Tongue (tissue), 2 donors: Measurements from ENCODE around the gene CHI3L2. TPM values are rescaled to one million over a fixed set of nuclear protein-coding genes. Genes with fewer than 3 reads are reported as not detected.

Source experiments
- DNase-seq: peaks from one replicate; pipeline ENCODE4 v3.0.0-alpha.2; 2015
- total RNA-seq: library from RNA; depleted of rRNA; stranded (reverse); fragments of >200 nt; gene quantifications from one replicate; pipeline ENCODE4 v1.2.3, GENCODE V29; 2014

Gene CHI3L2, protein sequence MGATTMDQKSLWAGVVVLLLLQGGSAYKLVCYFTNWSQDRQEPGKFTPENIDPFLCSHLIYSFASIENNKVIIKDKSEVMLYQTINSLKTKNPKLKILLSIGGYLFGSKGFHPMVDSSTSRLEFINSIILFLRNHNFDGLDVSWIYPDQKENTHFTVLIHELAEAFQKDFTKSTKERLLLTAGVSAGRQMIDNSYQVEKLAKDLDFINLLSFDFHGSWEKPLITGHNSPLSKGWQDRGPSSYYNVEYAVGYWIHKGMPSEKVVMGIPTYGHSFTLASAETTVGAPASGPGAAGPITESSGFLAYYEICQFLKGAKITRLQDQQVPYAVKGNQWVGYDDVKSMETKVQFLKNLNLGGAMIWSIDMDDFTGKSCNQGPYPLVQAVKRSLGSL
- 5.0 TPM for total RNA-seq

DNA sequence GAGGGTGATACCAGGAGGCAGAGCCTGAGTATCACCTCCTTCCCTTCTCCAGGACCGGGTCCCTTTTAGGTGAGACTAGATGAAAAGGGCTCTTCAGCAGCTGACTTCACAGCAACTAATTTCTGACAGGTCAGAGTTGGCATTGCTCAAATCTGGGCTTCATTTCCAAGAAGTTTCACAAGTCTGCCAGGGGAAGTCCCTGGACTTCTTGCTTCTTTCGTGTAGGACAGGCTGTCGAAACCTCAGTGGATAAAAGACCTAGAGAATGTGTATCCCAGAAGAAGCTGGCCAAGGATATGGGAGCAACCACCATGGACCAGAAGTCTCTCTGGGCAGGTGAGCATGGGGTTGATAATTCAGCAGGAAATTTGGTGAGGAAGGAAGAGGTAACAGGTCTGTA is at the start of gene CHI3L2:
Gene CHI3L2 (plus strand): TSS at position 280 of the 400 bp plus-strand sequence. CDS start 17 bp downstream, at position 297.
- DNase-seq: no peak

DNA sequence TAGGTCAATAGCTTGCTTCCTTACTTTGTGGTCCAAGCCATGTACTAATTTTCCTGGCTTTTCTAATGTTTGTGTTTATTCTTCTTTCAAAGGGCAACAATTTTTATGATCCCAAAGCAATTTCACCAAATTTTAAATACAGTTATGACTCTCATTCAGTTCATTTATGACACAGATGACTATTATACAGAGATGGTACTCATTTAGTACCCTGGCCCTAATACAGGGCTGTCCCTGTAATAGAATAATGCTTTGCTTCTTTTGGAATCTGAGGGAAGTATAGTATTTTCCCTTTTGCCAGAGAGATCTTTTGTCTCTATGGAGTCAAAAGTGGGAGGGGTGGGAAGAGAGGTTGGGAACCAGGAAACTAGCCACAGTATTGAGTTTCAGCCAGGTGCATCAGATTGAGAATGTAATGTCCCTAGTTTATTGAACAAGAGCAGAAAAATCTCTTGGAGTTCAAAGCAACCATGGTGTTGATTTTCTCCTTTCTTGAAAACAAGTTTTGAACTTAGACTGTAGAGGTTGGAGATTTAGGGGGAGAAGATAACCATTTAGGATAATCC is 47.5 kb upstream of the CHI3L2 start:
- DNase-seq: no peak

DNA sequence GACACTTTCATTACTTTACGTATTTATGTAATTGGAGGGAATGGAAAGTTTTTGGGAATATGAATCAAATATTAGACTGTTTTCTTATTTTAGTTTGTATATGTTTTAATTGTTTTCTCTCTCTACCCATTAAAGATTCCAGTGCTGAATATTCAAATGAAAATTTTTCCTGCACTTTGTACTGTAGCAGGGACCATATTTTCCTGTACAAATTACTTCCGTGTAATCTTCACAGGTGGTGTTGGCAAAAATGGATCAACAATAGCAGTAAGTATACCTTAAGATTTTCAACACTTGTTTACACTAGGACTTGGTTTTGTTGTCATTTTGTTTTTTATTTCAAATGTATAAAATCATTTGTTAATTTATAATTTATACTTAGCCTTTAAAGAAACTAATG is 45.5 kb upstream of the CHI3L2 start:
- no peak for DNase-seq

DNA sequence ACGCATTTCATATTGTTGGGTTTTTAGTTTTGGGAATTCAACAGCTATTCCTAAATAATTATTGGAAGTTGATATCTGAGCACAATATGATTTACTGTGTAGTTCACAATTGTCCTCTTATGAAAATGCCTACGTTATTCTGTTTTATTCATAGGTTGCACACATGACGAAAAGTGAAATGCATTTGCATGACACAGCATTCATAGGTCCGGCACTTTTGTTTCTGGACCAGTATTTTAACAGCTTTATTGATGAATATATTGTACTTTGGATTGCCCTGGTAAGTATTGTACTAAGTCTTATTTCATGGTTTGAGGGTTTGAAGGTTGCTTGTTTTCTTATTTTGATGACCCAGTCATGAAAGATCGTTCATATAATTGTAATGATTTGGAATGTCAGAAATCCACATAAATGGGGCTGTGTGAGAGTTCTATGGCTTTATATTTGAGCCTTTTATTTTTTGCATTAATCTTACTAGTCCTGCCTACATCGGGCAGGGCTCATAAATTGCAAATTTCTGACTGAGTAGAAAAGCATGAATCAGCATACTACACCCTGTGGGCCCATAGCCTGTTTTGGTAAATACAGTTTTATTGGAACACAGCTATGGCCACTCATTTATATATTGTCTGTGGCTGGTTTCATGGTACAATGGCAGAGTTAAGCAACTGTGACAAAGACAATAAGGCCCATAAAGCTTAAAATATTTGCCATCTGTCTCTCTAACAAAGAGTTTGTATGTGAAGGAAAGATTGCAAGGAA is 44.0 kb upstream of the CHI3L2 start:
- no peak for DNase-seq

DNA sequence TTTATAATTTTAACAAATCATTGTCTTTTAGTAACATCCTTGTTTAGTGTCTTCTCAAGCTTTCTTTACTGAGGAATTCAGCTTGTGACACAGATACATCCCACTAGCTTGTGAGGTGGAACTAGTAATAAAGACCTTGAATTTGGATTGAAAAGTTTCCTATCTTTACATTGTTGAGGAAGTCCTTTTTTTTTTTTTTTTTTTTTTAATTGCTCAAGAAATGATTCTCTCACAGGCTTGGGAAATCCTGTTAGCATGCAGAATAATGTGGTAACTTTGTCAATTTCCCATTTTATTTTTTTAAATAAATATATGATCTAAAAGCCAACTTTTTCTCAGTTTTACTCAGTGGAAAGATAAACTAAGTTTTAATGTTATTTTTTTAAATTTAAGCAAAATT is 42.9 kb upstream of the CHI3L2 start:
- no peak for DNase-seq

DNA sequence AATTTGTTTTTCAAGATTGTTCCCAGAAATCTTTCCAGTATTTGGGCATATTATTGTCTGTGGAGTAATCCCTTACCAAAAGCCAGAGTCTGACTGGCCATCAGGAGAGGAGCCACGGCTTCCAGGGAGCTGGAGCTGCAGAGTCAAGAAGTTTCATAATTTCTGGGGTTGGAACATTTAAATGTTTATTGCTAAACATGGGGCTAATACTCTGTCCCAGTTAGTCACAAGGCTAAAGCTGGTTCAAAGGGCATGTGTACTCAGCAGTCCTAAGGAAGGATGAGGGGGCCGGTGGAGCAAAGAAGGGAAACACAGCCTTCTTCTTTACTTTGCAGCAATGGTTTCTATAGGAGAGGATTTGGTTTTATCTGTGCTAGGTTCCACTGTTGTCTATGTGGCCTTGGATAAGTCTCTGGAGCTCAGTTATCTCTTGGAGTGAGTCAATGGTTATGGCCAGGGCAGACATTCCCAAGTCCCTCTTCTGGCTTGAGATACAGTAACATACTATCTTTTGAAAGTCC is 36.5 kb upstream of the CHI3L2 start:
- DNase-seq: no peak

DNA sequence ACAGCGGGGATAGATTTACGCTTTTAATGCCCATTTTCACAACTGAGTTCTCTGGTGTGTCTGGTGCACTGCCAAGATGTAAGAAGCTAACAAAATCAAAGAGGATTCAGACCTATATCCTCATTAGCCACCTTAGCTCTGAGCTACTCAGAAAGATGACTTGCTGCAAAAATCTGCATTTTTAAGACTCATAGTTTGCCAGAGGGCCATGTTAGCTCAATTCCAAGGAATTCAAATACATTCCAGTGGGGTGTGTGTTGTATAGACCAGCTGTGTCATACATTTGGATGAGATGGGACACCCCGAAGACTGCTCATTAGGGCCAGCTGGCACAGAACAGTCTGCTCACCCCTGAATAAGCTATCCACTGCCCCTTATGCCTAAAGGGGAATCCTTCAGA is 36.0 kb upstream of the CHI3L2 start:
- DNase-seq: no peak

DNA sequence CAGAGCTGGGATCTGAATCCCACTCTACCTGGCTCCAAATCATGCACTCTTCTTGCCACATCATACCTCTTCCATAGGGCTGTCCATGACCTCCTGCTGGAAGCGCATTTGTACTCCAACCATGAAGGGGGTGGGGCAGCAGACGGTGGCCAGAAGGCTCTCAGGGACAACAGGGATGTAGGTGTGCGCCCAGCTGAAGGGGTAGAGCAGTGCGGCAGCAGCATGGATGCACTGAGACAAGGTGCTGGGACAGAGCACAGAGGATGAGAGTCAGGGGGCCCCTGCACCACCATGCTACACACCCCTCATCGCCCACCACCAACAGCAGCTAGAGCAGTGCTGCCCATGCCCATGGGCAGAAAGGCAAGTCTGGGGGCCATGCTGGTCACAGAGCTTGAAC is 35.4 kb upstream of the CHI3L2 start:
- no peak for DNase-seq

DNA sequence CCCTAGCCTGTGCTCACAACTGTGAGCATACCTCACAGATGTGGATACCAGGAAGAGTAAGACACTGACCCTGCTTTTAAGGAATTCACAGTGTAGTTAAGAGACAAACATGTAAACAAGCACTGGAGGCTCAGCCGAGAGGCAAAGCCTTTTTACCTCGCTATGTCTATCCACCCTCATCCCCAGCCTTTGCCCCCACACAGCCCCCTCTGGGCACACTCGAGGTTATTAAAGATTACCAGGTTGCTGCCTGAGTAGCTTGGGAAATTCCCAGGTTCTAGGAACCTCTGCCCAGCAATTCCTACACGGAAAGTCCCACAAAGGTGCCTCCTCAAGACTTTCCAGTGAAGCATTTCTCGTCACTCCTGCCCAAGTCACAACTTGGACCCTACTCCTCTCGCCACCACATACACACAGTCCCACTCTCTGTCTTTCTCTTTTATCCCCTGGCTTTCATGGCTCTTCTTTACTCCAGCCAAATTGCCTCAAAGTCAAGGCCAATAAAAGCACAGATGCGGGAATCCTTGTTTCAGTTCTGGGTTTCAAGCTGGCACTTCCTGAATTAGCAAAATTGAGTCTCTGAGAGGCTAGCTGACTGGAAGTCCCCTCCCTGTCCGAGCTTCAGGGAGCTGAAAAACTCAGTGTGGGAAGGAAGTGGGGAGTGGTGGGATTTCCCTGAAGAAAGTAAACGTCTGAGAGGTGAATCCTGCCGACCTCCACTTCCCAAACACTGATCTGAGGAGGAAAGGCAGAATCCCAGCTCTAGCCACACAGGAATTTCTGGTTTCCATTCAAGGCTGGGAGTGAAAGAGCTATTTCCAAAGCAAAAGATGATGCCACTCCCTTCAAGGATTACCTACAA is 34.6 kb upstream of the CHI3L2 start:
- DNase-seq: no peak

DNA sequence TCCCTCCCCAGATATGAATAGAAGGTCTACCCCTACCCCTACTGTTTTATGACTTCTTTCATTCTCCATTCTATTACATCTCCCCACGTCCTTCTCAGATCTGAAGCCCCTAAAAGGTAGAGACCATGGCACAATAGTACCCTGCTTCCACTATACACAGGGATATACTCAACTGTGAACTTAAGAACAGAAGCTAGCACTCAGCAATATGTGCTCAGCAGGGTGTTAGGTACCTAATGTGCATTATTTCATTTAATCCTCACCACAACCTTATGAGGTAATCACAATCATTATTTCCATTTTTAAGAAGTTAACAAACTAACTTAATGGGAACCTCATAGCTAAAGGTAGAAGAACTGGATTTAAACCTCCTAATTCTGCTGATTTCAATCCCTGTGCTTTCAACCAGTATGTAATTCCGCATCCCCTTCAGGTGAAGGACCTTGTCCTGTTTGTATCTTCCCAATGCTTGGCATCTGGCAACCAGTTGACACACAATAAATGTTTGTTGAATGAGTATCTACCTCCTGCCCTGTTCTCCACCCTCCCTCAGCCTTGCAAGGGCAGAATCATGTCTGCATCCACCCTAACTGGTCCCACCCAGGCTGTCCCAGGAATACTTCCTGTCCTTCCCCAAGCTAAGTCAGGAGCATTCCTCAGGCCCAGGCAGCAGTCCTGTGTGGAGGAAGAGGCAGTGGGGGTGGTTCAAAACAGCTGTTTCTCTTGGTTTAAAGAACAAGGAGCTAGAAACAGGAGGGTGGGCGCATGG is 33.6 kb upstream of the CHI3L2 start:
- DNase-seq: no peak

DNA sequence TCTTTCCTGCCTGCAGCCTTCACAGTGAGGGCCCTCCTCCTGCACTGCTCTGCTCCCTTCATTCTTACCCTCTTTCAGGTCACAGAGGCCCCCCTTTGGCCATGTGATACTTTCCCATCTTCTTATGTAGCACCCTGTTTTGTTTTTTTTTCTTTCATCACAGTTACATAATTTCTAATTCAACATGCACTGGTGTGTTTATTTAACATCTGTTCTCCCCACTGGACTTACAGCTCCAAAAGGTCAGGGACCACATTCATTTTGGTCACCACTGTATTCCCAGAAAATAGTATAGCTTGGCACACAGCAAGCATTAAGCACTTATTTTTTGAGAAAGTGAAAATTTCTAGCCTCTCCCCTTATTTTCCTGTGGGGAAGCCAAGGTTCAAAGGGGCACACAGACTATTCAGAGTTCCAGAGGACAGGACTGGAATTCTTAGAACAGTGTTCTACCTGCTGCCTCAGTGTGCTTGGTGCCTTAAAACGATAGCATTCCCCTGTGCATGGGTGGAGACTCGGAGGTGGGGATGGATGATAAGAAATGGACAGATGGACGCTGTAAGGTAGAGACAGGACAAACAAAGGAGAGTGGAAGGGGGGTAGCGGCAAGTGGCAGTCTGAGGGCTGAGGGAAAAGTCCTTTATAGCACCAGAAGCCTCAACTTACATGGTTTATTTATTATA is 32.4 kb upstream of the CHI3L2 start:
- DNase-seq: no peak

DNA sequence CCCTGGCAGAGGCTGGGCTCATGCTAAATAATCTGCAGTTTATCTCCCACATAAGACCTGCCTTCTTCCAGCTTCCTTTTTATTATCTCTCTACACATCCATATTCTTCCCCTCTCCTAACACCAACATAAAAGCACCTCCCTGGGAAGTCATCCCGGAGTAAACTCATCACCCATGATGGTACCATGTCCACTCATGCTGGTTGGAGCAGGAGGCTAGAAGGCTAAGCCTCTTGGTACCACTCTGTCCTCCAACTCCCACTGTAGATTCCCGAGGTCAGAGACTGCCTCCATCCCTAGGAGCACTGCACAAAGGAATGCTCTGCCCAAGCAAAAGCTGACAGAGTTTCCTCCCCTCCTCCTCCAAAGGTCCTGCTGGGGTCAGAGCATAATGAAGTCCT is 31.3 kb upstream of the CHI3L2 start:
- no peak for DNase-seq

DNA sequence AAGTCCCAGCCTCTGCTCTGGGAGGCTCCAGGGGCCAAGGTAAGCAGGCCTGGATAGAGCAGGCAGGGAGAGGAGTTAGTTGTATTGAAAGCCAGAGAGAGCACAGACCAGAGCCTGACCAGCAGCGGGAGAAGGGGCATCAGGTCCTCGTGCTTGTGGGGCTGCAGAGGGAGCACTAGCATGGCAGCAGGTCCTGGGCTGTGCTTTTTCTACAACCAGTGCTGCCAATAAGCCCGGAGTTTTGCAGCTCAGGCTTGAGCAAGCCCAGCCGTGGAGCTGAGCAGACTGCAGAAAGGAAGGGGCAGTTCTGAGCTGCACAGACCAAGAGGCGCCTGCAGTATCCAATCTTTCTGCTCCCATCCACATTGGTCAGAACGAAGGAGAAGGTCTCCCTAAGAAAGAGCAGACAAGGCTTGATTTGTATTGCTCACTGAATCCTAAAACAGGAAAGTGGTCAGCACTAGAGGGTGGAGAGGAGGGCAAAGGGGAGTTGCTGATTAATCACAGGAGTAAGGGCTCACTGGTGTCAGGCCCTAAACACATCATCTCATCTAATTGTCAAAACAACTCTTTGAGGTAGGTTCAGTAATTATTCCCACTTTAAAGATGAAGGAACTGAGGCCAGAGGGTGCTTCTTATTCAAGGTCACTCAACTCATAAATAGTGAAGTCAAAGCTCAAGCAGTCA is 29.8 kb upstream of the CHI3L2 start:
- DNase-seq: no peak

DNA sequence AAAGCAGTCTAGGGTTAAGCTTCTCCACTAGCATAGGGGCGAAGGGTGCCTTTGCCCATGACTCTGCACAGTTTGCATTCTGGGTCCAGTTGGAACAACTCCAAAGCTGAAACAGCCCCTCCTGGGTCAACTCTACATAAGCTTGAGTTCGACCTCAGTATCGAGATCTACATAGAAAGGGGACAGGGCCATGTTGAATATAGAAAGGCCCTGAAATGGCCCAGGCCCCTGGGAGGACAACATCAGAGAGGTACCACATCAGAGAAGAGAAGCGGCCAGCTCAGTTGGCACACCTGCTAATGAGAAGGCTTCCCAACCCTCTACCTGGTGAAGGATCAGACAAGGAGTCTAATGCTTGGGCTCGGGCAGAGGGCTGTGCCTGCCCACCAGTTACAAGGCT is 28.7 kb upstream of the CHI3L2 start:
- no peak for DNase-seq

DNA sequence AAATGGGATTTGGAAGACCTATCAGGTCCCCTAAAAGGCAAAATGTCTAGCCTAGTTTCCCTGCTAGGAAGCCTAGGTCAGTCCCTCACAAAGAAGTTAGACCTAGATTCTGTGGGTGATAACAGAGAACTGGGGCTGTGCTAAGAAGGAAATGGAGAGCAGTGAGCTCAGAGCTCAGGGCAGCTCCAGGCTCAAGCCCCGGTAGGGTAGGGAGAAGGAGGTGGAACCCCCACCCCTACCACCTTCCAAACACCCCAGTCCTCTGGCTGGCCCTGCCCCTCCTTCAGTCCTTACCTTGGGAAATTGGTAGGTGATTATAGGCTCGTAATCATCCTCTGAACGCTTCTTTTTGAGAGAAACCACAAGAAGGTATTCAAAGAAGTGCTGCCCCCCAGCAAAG is 28.2 kb upstream of the CHI3L2 start:
- DNase-seq: no peak

DNA sequence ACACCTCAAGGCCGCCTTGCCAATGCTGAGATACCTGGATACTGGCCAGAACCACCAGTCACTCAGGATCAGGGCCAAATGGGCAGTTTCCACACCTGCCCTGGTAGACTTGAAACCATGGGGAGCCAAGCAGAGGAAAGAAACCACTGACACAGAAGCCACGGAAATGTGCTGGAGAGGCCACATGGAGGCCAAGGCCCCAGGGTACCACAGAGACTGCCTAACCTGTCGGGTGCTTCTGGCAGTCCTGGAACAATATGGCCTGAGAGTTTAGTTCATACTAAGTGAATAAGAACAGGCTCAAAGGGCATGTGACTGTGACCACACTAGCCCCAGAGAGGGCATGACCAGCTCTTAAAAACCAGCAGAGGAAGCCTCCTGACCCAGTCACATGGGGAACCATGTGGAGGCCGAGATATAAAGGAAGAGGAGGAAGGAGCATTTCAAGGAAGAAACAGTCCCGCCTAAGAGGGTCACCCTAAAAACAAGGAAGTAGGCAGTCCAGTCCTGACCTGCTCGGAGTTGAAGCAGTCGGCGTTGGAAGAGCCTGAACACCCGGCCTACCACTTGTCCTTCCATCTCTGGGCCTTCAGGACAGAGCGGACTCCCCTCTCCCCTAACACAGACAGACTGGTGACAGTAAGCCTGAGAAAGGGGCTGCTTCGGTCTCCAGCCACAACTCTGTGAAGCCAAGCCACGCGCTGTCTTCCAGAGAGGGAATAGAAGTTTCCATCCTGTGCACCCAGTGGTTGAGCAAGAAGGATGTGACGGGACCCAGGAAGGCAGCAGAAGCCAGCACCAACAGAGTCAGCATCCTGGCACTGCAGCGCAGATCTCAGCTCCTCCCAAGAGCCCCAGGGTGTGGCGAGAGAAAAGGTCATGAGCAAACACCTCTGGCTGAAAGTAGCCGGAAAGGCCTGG is 27.4 kb upstream of the CHI3L2 start, which contains the start of gene DENND2D:
Gene DENND2D (minus strand): TSS at position 766 of the 921 bp plus-strand sequence. CDS start 187 bp downstream, at position 579.
- no peak for DNase-seq

DNA sequence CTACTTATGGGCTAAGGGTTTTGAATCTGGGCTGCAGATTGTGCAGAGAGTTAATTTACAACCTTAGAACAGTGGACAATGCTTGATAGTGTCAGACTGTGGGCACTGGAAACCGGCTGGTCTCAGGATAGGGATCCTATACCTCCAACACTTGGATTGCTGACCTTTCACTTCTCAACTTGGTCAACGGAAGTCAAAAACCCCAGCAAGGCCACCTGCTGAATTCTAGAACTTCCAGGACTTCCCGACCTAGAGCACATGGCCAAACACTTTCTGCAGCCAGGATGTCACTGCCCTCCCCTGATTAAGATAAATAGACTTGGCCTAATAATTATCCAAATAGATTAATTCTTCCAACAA is 26.7 kb upstream of the CHI3L2 start:
- no peak for DNase-seq

DNA sequence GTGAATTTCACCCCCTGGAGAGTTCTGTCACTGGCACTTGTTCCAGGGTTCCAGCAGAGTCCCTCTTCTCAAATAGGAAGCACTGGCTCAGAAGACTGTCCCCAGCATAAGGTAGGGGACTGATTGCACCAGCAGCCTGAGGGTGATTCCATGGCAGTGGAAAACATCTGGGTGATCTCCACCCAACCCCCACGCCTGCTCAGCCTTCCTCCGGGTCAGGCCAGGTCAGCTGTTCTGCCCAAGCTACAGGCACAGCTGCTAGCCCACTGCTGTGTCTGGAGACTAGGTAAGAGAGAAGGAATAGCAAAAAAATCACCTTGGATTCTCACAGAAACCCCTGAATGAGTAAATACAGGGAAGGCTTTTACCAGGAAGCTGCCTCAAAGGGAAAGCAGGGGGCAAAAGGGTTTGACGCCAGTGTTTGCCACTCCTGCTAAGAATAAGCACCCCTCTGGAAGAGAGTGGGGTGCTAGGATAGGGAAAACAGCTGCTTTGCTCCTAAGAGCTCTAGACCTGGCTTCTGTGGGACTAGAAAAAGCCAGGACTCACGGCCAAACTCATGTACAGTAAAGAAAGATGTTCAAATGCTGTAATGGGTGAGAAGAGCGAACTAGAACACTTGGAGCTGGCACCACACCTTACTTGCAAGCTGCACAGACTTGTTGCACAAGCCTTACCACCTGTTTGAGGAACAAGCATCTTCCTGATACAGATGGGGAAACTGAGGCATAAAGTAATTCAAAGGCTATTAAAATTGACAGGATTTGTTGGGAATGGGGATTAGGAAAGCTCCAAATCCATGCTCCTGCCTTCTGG is 26.0 kb upstream of the CHI3L2 start:
- DNase-seq: no peak
